Left renal cortex interstitium (tissue), 4 donors: ENCODE results near the gene CAV1. TPM values are rescaled to one million over a fixed set of nuclear protein-coding genes. Genes with fewer than 3 reads are reported as not detected.
A peak's percentile ranks its signal among the peaks of the same experiment; 100 is the strongest.
"Not testable (repeated sequence)": the region's sequence is repeated elsewhere in the genome, so short reads cannot be mapped to it uniquely, and the experiment has no call there.

ENCODE experiments used
- DNase-seq, 4 donors: peaks; one replicate each; pipeline ENCODE4 v3.0.0-alpha.2; 2013; ENCODE audit warnings: low read depth in 4 of 4, low spot score in 2 of 4, missing footprints in 1 of 4
- polyA plus RNA-seq, 4 donors: library from polyadenylated mRNA; unstranded; fragments of 120-200 nt; gene quantifications; one replicate each; pipeline ENCODE4 v1.2.1, GENCODE V29; 2013; ENCODE audit not compliant: insufficient read length in 4 of 4

CAV1 gene, protein sequence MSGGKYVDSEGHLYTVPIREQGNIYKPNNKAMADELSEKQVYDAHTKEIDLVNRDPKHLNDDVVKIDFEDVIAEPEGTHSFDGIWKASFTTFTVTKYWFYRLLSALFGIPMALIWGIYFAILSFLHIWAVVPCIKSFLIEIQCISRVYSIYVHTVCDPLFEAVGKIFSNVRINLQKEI
- polyA plus RNA-seq = 10 to 100 TPM; 25.2 to 36.1 (median 26.6) TPM

DNA sequence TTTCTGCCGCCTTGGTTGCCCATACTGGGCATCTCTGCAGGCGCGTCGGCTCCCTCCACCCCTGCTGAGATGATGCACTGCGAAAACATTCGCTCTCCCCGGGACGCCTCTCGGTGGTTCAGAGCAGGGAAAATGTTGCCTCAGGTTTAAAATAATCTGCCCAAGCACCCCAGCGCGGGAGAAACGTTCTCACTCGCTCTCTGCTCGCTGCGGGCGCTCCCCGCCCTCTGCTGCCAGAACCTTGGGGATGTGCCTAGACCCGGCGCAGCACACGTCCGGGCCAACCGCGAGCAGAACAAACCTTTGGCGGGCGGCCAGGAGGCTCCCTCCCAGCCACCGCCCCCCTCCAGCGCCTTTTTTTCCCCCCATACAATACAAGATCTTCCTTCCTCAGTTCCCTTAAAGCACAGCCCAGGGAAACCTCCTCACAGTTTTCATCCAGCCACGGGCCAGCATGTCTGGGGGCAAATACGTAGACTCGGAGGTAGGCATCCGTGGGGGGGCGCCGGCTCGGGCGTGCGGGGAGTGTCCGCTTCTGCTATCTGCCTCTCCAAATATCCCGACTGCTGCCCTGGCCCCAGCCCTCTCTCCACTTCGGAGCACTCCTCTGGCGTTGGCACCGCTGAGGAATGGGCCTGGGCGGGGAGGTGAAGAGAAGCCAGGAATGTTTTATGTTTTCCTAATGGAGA, at the start of gene CAV1:
Gene CAV1, plus strand, starts transcription at position 428 of the 689 bp plus-strand sequence. Its CDS starts 27 bp downstream, at position 455.
- DNase-seq = peak in 1 of 4 donors; percentile 9

DNA sequence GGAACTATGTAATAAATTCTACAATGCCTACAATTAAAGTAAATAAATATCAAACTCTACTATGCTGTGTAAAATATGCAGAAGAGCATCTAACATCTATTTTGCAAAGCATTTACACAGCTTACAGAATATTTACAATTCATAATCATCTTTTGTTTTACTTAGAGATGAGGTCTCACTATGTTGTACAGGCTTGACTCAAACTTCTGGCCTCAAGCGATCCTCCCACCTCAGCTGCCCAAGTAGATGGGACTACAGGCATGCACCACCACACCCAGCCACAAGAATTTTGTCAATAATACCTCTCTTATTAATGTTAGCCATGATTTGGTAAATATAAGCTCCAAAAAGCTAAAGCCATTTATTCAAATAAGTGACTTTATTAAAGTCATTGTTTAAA, 47.2 kb upstream of the CAV1 start:
- no peak for DNase-seq

DNA sequence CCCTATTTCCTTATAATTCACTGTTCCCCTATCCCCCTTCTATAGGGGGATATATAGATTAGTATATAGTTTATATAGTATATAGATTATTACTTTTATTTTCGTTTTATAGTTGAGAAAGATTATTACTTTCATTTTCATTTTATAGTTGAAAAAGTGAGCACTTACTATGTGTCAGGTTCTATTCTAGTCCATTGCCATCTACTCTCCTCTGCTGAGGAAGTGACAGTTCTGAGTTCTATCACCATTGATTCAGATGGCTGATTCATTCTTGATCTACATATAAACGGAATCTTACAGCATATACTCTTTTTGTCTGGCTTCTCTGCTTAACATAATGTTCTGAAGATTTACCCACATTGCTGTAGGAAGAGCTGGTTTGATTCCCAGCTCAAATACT, 46.0 kb upstream of the CAV1 start:
- no peak for DNase-seq

DNA sequence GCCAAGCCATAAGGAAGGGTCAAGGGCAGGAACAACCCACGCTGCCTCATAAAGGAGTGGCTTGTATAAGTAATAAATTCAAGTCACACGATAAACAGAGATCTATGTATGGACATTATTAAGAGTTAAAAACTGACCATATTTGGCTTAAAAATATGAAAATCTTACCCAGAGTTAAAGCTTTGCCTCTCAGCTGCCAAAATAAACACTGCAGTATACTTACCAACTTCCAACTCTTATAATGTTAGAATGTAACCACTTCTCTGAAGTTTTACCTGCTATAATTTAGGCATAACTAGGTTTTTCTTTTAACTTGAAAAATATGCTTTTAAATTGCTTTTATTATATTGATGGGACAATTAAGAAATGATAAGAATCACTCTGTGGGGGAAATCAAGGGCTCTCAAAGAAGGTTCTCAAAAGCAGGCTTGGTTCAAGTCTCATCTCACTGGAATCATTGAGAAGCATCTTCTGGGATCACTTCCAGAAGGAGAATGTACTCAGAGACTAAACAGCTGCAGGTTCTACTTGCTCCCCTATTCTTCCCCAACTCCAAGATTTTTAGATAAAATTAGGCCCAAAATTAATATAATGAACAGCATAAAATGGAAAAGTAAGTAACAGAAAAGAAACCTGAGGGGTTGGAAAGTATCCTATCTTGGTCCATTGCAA, 41.4 kb upstream of the CAV1 start:
- no peak for DNase-seq

DNA sequence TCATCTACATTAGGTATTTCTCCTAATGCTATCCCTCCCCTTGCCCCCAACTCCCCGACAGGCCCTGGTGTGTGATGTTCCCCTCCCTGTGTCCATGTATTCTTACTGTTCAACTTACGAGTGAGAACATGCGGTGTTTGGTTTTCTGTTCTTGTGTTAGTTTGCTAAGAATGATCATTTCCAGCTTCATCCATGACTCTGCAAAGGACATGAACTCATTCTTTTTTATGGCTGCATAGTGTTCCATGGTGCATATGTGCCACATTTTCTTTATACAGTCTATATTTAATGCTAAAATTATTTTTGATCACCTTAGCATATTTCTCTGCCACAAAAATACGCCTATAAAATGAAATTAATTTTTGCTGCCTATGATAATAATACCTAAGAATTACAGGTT, 40.4 kb upstream of the CAV1 start:
- not testable (repeated sequence) for DNase-seq

DNA sequence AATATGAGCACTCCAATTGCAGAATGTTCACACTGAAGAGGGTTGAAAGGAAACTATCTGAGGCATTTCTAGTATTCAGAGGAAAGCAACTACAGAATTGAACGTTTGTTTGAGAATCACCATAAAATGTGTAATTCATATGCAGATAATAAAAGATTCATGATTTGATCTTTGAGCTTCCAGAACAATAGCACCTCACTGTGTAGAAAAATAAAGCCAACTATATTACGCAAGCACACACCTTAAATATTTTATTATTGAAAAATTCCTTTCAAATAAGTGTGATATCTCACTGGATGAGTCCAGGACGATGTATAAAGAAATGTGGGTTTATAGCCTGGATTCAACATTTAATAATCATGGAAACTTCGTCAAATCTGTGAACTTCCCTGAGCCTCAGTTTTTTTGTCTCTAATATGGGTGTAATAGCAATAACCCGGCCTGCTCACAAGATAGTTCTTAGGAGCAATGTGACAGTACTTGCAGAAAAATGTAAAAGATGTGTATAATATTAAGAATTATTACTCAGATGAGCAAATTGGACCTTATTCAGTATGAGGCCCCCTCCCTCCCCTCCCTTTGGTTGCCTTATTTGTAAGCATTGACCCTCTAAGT, 36.8 kb upstream of the CAV1 start:
- DNase-seq = no peak

DNA sequence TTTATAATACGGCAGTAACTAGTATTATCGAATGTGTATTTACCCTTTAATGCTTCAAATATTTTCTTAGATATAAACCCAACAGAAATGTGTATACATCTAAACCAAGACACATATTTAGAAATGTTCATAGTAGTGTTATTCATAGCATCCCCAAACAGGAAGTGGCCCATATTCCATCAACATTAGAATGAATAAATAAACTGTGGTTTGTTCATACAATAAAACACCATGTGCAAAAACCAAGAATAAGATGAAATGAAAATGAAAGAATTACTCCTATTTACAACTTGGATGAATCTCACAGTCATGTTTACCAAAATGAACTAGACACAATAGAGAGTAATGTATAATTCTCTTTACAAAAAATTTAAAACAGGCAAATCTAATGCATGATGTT, 34.5 kb upstream of the CAV1 start:
- no peak for DNase-seq

DNA sequence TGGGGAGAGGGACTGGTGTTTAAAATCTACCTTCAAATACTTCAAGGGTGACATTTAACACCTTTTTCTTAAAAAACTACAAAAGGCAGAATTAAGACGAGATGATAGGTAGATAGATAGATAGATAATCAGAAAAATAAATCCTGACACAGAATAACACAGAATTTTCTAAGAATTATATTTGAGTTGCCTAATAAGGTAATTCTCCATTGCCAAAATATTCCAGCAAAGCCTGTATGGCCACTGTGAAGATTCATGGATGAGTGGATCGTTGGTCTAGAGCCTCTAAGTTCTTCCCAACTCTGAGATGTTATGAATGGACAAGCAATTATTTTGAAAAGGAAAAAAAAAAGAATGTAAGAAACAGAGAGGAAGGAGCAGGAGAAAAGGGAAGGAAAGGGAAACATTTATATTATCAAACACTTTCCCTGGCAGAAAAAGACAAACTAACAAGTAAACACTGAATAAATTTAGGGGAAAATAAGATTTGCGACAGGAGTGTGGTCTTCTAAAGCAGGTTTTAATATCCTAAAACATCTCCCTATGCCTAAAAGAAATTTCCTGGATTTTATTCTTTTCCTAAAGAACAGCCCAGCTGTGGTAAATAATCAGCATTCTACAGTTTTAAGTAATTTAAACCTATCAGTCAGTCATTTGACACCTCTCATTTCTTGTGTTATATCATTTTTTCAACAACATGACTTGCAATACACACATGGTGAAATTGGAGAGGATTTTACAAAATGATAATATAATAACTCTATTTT, 32.8 kb upstream of the CAV1 start:
- DNase-seq = no peak

DNA sequence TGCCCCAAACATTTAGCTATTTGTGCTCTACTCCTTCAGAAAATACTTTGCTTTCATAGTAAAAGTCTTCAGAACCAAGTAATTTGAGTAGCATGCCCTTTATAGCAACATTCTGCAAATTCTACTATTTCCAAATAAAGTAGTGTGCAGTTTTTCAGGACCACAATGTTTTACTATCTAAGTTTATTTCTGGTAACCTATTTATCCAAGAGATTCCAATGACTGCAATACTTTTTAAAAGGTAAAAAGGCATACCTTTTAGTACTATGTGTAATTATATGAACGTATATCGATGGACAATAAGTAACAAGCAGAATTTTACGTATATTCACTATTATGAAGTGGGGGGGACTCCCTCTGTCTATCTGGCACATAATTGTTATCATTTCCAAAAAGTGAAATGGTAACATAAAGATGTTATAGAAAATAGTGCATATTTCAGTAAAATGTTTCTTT, 32.2 kb upstream of the CAV1 start:
- no peak for DNase-seq

DNA sequence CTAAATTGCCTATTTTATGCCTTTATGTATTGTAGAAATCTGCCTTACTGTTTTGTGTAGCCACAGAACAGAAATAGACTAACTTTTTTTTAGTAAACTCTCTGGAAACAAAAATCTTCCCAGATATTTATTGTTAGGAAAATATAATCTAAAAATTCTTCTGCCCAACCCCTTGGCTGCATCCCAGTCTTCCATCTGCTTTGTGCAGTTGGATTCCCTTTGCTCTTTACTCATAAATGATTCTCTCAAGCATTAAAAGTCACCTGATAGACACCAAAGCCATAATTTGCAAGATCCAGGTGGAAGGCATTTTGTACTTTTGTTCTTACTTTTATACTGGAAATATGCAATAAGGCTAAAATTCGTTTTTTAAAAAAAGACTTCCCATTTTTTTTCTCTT, 31.4 kb upstream of the CAV1 start:
- DNase-seq = no peak

DNA sequence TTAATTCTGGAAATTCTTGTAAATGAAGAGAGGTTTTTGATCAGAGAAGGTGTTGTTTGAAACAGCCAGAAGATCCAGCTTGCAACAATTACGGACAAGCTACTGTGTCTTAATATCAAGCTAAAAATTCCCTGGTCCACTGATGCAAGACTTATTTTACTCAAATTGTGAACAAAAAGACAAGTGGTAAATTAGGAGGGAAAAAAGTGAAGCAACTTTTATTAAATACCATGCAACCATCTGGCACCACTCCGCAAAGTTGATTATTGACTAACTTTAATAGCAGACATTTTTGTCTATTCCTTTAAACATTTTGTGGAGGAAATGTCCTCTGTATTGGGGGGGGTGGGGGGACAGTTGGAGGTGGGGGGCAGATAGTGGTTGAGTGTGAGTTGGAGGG, 30.4 kb upstream of the CAV1 start:
- no peak for DNase-seq

DNA sequence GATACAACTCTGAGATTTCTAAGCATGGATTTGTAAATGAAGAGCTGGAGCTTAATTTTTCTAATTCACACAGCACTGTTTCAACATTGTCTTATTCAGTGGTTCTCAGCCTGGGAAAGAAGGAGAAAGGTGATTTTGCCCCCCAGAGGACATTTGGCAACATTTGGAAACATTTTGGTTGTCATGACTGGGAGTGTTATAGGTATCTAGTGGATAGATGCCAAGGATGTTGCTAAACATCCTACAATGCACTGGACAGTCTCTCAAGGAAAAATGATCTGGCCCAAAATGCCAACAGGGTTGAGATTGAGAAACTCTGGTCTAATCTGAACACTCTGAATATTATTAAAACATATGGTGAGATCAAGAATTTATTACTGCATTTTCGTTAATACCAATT, 29.1 kb upstream of the CAV1 start:
- no peak for DNase-seq

DNA sequence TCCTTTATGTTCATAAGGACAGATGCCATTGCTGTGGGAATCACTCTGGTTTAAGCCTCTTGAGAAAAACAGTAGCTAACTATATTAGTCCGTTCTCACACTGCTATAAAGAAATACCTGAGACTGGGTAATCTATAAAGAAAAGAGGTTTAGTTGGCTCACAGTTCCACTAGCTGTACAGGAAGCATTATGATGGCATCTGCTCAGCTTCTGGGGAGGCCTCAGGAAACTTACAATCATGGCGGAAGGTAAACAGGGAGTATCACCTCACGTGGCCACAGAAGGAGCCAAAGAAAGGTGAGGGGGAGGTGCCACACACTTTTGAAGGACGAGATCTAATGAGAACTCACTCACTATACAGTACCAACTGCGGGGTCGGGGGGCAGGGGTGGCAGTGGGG, 28.2 kb upstream of the CAV1 start:
- no peak for DNase-seq

DNA sequence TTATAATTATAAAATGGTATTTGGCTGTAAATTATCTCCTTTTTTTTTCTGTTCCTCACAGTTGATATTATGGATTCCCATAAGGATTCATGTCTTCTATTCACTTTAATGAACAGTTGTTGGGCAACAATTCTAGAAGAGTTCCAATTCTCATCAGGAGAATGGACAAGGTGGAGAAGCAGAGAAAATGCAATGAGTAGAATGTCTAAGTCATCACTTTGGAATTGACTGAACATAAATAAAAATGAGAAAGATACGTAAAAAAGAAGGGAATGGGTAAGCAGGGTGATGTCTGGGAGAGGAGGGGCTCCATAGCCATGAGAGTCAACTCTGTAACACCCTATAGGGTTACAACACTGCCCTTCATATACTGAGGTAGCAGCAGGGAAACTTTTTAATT, 27.1 kb upstream of the CAV1 start:
- no peak for DNase-seq

DNA sequence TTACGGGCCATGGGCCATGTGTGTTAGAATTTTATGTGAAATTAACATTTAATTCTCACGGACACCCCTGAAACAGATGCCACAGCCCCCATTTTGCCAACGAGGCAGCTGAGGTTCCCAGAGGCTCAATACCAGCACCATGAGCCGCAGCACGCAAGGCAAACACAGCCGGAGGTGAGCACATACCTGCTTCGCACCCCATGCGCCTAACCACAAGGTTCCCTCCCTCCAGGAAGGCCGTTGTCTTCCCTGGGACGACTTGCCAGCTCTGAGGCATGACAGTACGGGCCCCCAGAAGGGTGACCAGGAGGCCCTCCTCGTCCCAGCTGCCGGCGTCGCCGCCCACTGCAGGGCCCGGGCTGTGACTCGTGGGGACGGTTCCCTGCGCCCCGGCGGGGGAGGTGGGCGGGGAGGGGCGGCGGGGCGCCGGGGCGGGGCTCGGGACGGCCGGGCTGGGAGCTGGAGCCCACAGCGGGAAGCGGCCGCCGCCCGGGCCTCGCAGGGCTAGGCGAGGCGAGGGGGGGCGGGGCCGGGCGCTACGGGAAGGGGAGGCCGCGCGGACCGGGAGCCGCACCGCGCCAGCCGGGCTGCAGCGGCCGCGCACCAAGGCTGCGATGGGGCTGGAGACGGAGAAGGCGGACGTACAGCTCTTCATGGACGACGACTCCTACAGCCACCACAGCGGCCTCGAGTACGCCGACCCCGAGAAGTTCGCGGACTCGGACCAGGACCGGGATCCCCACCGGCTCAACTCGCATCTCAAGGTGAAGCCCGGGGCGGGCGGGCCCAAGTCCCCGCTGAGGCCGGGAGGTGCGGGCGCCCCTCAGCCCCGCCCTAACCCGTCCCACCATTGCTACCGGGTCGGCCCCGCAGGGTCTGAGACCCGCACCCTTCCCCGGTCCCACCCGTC, 25.4 kb upstream of the CAV1 start, which contains the start of gene CAV2:
Gene CAV2, plus strand, starts transcription at position 571 of the 910 bp plus-strand sequence. Its CDS starts 44 bp downstream, at position 615.
- DNase-seq = peak in 1 of 4 donors; percentile 9

DNA sequence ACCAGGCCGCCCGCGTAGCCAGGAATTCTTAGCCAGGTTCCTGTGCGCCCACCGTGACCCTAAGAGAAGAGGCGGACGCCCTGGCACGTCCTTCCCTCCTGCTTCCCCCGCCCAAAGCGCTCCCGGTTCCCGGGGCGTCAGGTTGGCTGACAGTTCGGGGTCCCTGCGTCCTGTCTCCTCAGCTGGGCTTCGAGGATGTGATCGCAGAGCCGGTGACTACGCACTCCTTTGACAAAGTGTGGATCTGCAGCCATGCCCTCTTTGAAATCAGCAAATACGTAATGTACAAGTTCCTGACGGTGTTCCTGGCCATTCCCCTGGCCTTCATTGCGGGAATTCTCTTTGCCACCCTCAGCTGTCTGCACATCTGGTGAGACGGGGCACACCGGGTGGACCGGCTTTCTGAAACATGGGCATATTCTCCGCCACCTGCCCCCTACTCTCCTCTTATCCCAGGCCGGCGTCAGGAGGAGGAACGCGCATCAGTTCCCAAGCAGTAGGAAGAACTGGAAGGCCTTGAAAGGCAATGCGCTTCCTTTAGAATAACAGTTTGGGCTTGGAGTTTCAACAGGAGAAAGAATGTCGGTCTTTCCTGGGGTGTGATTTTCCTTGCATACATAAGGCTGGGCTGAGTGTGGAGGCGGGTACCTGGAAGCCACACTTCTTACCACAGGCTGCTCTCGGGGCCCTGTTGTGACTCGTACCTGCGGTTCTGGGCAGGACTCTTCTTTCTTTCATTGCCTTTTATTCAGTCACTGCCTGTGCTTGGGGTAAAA, 24.6 kb upstream of the CAV1 start:
- peak in 1 of 4 donors; percentile 29 for DNase-seq

DNA sequence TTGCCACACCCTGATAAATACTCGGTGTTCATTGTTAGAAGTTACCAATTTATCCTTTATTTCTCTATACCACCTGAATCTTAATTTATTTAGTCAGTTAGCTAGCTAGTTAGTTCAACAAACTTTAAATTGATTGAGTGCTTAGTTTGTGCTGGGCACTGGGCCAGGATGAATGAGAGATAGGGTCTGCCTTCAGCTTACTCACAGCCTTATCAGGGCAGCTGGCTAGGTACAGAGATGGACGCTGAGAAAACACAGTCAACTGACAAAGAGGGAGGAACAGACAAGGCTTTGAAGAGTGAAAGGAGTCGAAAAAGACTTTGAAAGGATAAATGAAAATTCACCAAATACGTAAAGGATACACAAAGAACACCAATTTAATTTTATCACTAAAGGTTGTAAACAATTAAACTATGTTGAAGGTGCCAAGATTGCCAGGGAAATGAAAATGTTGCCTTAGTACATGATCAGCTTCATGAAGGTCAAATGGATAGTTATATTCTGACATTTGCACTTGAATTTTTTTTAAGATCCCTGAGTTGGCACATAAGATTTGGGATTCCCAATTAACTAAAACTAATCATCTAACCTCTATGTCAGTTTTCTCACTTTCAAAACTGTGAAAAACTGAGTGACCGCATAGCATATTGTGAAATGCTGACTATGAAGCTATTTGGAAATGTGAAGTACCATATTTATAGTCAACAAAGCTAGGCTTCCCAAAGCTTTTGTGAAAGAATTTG, 23.2 kb upstream of the CAV1 start:
- DNase-seq = no peak
